ENCODE results near the gene IL34. TPM values are rescaled to one million over a fixed set of nuclear protein-coding genes. Genes with fewer than 3 reads are reported as not detected.

The IL34 gene
- total and polyA plus RNA-seq, 2 of the 8 experiments (the other 6 are each of a cell fraction or from before 2014, with no cell fraction given), result 4.6 to 5.6 TPM

- peaks cover 0 to 14% (median 7%) of the 10 kb centered on the region in 4 experiments; a peak in 6 of 7 replicates for H3K4me1 ChIP-seq (replicated peaks in 1 of 4; ENCODE audit: control insufficient read depth in 3 of 4, insufficient read depth in 4 of 4, low read length in 3 of 4)
- TF ChIP-seq SP4 (IDR thresholded peaks at IDR 0.05; ENCODE audit: low read length) (no peak), GTF2F1 (IDR thresholded peaks at IDR 0.05; ENCODE audit: borderline replicate concordance, low read depth, low read length) (no peak), EP300 (IDR thresholded peaks at IDR 0.05; ENCODE audit: borderline replicate concordance in 1 of 2, low read depth in 2 of 2, low read length in 2 of 2) (no peak), MAFK (IDR thresholded peaks at IDR 0.05; ENCODE audit: low read depth, low read length) (no peak), USF2 (IDR thresholded peaks at IDR 0.05; ENCODE audit: low read length) (no peak), SIX5 (IDR thresholded peaks at IDR 0.05; ENCODE audit: low read depth, low read length) (no peak), TAF1 (IDR thresholded peaks at IDR 0.05; ENCODE audit: low read depth, low read length) (no peak), PHF8 (conservative IDR thresholded peaks at IDR 0.05; ENCODE audit: low read depth, low read length) (no peak), YY1 (IDR thresholded peaks at IDR 0.05; ENCODE audit: low read depth, low read length) (no peak), SP2 (IDR thresholded peaks at IDR 0.05; ENCODE audit: low read length) (no peak), BACH1 (IDR thresholded peaks at IDR 0.05; ENCODE audit: low read length) (no peak), JUN (IDR thresholded peaks at IDR 0.05; ENCODE audit: low read depth, low read length) (no peak), KDM5A (IDR thresholded peaks at IDR 0.05; ENCODE audit: low read length) (no peak)
Measured at GRCh38 chr16:70663524-70664324, 17.4 kb downstream of the IL34 start.

More at GRCh38 chr16:70663524-70664324, 17.4 kb downstream of the IL34 start:
- FAIRE-seq, result no peak
- H2BK12ac ChIP-seq (ENCODE audit: low read depth, low read length), result no peak overlapping the region
- WGBS, 2 experiments (ENCODE audit: extremely low coverage in 1 of 2, insufficient coverage in 1 of 2, insufficient read length in 1 of 2, insufficient replicate concordance in 2 of 2, low coverage in 1 of 2, low lambda C conversion rate in 2 of 2, missing lambda C conversion rate in 1 of 2), result 98% methylated on average over 33 of the region's 56 CpGs; no CpG with 5 or more reads in 1 of the 2 experiments
- H2BK15ac ChIP-seq (ENCODE audit: low read length), result no peak overlapping the region
- H3K27ac ChIP-seq (ENCODE audit: low read depth, low read length), result no peak overlapping the region
- no peak overlapping the region for H4K91ac ChIP-seq (replicated peaks; ENCODE audit: insufficient read length, low read length)
- H2BK120ac ChIP-seq (replicated peaks; ENCODE audit: low read depth, low read length), result no peak overlapping the region
- no peak overlapping the region for H3K56ac ChIP-seq (replicated peaks; ENCODE audit: insufficient read length, low read depth, low read length)
- H3K14ac ChIP-seq (ENCODE audit: insufficient read length), result no peak overlapping the region
- H3K23ac ChIP-seq (ENCODE audit: insufficient read length), result no peak overlapping the region
- no peak overlapping the region for H3K4ac ChIP-seq (replicated peaks; ENCODE audit: insufficient read length, low read depth, low read length)
- no peaks in the 10 kb centered on the region for H3K79me1 ChIP-seq (ENCODE audit: low read depth, low read length)
- H3K36me3 ChIP-seq (ENCODE audit: control insufficient read depth in 2 of 4, insufficient read depth in 4 of 4, low read length in 3 of 4), result peaks cover 0 to 18% (median 2%) of the 10 kb centered on the region in 4 experiments; a peak in 4 of 8 replicates
- H3K27me3 ChIP-seq (replicated peaks in 1 of 4; ENCODE audit: control insufficient read depth in 3 of 4, extremely low read depth in 1 of 4, insufficient read depth in 3 of 4, low read length in 3 of 4), result no peaks in the 10 kb centered on the region
- H3K9ac ChIP-seq (replicated peaks in 1 of 4; ENCODE audit: extremely low read depth in 1 of 4, low read depth in 3 of 4, low read length in 3 of 4), result no peak overlapping the region
- H3K4me3 ChIP-seq (ENCODE audit: extremely low read depth in 1 of 4, insufficient read depth in 2 of 4, low read depth in 3 of 4, low read length in 4 of 4), result no peak overlapping the region
- no peaks in the 10 kb centered on the region for H3K79me2 ChIP-seq (ENCODE audit: control insufficient read depth in 1 of 2, insufficient read depth in 2 of 2, low read length in 2 of 2)
- peaks cover 0 to 3% of the 10 kb centered on the region in 2 experiments for H4K20me1 ChIP-seq (replicated peaks in 1 of 2; ENCODE audit: control insufficient read depth in 1 of 2, insufficient read depth in 2 of 2, low read length in 2 of 2)
- CTCF ChIA-PET (ENCODE audit: partially characterized antibody), result interaction anchor here (0.5 to 2.6 kb wide), 2 partner anchors 16 to 113 kb away, joined by 3 to 12 read pairs; no protein-coding TSS in a partner anchor
- H2AK5ac ChIP-seq (ENCODE audit: low read depth, low read length), result no peak overlapping the region
- no peak overlapping the region for H2BK20ac ChIP-seq (ENCODE audit: low read length)
- DNase-seq (ENCODE audit: low read depth in 1 of 2, low spot score in 2 of 2), result no peak
- H3K18ac ChIP-seq (ENCODE audit: extremely low read depth, low read length), result no peak overlapping the region
- no peak overlapping the region for H3K4me2 ChIP-seq (ENCODE audit: insufficient read depth in 1 of 2, low read depth in 2 of 2, low read length in 2 of 2)
- POLR2A ChIA-PET (ENCODE audit: partially characterized antibody), result no interaction called here
- H4K8ac ChIP-seq (ENCODE audit: extremely low read depth, insufficient read depth, low read length), result no peak overlapping the region
- H3K23me2 ChIP-seq (ENCODE audit: low read depth, low read length), result no peaks in the 10 kb centered on the region
- no peak overlapping the region for H2AFZ ChIP-seq (ENCODE audit: low read length)
- H4K5ac ChIP-seq (ENCODE audit: insufficient read length, low read depth, low read length), result no peak overlapping the region
- no peaks in the 10 kb centered on the region for H3K9me3 ChIP-seq (ENCODE audit: insufficient read depth in 2 of 2, low read depth in 1 of 2, low read length in 1 of 2)
- no peak overlapping the region for H2BK5ac ChIP-seq (ENCODE audit: low read depth, low read length)

Data from H1 (cell line).